PFSK-1 (cell line): Measurements from ENCODE around the gene MAGI1.

Source experiments
- FOXP2 ChIP-seq: optimal IDR thresholded peaks from 2 replicates; pipeline ENCODE3; 2011; ENCODE audit warnings: borderline replicate concordance, control low read depth, inconsistent platforms; ENCODE audit not compliant: insufficient read depth; ENCODE audit errors: extremely low read length, extremely low read depth
- POLR2AphosphoS5 ChIP-seq: IDR thresholded peaks from 2 replicates; pipeline ENCODE4 v1.6.1; 2012; ENCODE audit warnings: low read depth, mild to moderate bottlenecking, control low read depth, low read length, moderate library complexity
- SIN3A ChIP-seq: IDR thresholded peaks from 2 replicates; pipeline ENCODE4 v1.6.1; 2012; ENCODE audit warnings: mild to moderate bottlenecking, low read length, moderate library complexity, borderline replicate concordance; ENCODE audit not compliant: insufficient read depth
- TAF1 ChIP-seq: IDR thresholded peaks from 2 replicates; pipeline ENCODE4 v1.6.1; 2012; ENCODE audit warnings: low read length, control low read depth, borderline replicate concordance; ENCODE audit not compliant: insufficient read depth
- TF ChIP-seq, protein P1 (sequence below), 2 experiments: IDR thresholded peaks; 2 replicates each; pipeline versions ENCODE4 v1.6.1 to v1.8.0; 2011 to 2012; ENCODE audit warnings: low read depth in 2 of 2, low read length in 2 of 2, control low read depth in 1 of 2, inconsistent platforms in 1 of 2, mild to moderate bottlenecking in 1 of 2, moderate library complexity in 1 of 2; ENCODE audit not compliant: insufficient read depth in 1 of 2

Gene MAGI1

DNA sequence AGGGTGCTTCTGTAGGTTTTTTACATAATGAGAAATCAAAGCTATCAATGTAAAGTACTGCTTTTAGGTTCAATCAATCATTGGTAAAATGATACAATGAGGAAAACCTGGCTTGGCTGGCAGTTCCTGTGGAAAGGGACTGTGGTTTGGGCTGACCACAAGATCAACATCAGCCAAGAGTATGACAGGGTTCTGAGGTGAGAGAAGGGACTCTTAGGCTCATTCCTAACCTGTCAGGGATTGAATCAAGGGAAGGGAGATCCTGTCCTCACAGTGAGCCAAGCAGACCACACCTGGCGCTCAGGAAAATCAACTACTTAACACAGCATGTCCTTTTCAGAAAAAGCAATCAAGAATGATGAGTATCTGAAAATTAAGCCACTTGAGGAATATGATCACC is 111.1 kb downstream of the MAGI1 start:
- no peak for TF ChIP-seq TAF1
- no peak for TF ChIP-seq POLR2AphosphoS5
- no peak for TF ChIP-seq SIN3A
- TF ChIP-seq, protein P1, sequence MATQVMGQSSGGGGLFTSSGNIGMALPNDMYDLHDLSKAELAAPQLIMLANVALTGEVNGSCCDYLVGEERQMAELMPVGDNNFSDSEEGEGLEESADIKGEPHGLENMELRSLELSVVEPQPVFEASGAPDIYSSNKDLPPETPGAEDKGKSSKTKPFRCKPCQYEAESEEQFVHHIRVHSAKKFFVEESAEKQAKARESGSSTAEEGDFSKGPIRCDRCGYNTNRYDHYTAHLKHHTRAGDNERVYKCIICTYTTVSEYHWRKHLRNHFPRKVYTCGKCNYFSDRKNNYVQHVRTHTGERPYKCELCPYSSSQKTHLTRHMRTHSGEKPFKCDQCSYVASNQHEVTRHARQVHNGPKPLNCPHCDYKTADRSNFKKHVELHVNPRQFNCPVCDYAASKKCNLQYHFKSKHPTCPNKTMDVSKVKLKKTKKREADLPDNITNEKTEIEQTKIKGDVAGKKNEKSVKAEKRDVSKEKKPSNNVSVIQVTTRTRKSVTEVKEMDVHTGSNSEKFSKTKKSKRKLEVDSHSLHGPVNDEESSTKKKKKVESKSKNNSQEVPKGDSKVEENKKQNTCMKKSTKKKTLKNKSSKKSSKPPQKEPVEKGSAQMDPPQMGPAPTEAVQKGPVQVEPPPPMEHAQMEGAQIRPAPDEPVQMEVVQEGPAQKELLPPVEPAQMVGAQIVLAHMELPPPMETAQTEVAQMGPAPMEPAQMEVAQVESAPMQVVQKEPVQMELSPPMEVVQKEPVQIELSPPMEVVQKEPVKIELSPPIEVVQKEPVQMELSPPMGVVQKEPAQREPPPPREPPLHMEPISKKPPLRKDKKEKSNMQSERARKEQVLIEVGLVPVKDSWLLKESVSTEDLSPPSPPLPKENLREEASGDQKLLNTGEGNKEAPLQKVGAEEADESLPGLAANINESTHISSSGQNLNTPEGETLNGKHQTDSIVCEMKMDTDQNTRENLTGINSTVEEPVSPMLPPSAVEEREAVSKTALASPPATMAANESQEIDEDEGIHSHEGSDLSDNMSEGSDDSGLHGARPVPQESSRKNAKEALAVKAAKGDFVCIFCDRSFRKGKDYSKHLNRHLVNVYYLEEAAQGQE (IDR thresholded peaks at IDR 0.05; ENCODE audit: insufficient read depth in 1 of 2, low read depth in 2 of 2, low read length in 2 of 2): no peak
- no peak for TF ChIP-seq FOXP2

DNA sequence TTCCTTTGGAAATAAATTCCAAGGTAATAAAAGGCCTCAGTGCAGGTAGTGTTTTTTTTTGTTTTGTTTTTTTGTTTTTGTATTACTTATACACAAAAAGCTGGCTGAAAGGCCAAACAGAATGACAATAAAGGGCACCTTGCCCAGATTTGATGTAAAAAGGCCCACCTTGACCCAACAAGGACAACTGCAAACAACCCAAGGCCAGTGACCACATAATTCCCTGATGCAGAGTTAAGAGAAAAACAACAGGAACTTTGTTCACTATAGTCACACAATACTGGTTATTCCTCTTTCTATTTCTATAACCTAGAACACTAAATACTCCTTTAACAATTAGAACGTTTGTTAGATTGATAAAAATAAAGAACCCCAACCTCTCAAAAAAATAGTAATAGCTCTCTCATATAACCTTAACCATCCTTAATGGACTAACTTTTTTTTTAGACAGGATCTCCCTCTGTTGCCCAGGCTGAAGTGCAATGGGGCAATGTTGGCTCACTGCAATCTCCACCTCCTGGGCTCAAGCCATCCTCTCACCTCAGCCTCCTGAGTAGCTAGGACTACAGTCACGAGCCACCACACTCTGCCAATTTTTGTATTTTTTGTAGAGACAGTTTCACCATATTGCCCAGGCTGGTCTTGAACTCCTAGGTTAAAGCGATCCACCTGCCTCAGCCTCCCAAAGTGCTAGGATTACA is 113.3 kb downstream of the MAGI1 start:
- TF ChIP-seq SIN3A (no peak), FOXP2 (no peak), TAF1 (no peak), POLR2AphosphoS5 (no peak)
- TF ChIP-seq, protein P1 (IDR thresholded peaks at IDR 0.05; ENCODE audit: insufficient read depth in 1 of 2, low read depth in 2 of 2, low read length in 2 of 2): no peak

DNA sequence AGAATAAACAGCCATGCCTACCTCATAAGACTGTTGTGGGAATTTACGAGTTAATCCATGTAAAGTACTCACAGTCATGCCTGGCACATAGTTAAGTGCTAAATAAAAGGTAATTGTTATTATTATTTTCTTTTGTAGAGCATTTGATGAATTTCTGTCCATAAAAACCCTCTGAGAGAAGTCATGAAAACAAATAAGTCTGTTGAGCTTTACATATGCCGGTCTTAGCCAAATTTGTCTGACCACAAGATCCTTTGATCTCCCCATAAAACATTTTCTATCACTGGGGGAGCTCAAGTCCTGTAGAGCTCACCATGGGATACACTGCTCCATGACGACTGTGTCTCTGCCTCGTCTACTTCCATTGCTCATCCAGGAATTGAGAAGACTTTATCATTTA is 114.0 kb downstream of the MAGI1 start:
- TF ChIP-seq FOXP2 (no peak), POLR2AphosphoS5 (no peak), SIN3A (no peak), TAF1 (no peak)
- TF ChIP-seq, protein P1 (IDR thresholded peaks at IDR 0.05; ENCODE audit: insufficient read depth in 1 of 2, low read depth in 2 of 2, low read length in 2 of 2): no peak

DNA sequence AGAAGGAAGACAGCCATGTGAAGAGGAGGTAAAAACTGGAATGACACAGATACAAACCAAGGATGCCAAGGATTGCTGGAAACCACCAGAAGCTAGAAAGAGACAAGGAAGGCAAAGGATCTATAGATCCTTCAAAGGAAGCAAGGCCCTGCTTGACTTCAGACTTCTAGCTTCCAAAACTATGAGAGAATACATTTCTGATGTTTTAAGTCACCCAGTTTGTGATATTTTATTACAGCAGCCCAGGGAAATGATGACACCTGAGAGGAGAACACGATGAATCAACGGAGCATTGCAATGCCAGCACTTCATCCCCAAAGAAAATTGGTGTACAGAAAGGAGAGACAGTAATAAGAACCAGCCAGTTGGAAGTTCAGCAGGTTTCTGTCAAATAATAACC is 116.3 kb downstream of the MAGI1 start:
- TF ChIP-seq FOXP2: no peak
- TF ChIP-seq TAF1: no peak
- TF ChIP-seq SIN3A: no peak
- TF ChIP-seq, protein P1 (IDR thresholded peaks at IDR 0.05; ENCODE audit: insufficient read depth in 1 of 2, low read depth in 2 of 2, low read length in 2 of 2): no peak
- no peak for TF ChIP-seq POLR2AphosphoS5

DNA sequence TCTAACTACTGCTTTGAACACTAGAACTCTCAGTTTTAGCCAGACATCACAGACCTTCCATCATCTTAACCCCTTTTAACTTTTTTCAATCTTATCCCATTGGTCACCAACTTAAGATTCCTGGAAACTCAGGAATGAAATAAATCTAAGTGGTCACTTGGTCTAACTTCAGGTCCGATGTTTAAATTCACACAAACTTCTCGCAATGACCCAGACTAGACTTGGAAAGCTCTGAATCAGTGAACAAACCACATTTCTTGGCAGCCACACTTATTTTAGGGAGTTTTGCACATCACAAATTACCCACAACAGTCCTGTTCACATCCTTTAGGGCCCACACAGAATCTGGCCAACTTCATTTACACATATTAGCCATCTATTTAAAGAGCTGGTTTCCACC is 118.9 kb downstream of the MAGI1 start:
- TF ChIP-seq POLR2AphosphoS5 (no peak), TAF1 (no peak), SIN3A (no peak), FOXP2 (no peak)
- TF ChIP-seq, protein P1 (IDR thresholded peaks at IDR 0.05; ENCODE audit: insufficient read depth in 1 of 2, low read depth in 2 of 2, low read length in 2 of 2): no peak
